OCI-LY3 (cell line): ENCODE data around the gene DNAH1.

ENCODE experiments used
- CTCF ChIP-seq: fragments of 200-600, 300-600 bp; sonication (generic); IDR thresholded peaks from 2 replicates; pipeline ENCODE4 v1.5.1; 2014; ENCODE audit warnings: antibody characterized with exemption, low read length, low read depth
- EZH2phosphoT487 ChIP-seq: fragments of 200-600 bp; shearing (Covaris generic); IDR thresholded peaks from 2 replicates; pipeline ENCODE4 v1.6.1; 2018; ENCODE audit warnings: antibody characterized with exemption, mixed run types, low read depth

- TF ChIP-seq EZH2phosphoT487 (no peak), CTCF (no peak)
These were observed 67.3 kb downstream of the DNAH1 start for GRCh38 chr3:52383446-52383845.
